Transverse colon (tissue), 4 donors: ENCODE results near the gene BRI3BP.

Source experiments
- EP300 ChIP-seq: sonication (generic); formaldehyde crosslinking; IDR thresholded peaks from one replicate; pipeline ENCODE4 v1.6.1; 2017; ENCODE audit warnings: antibody characterized with exemption, low read depth
- POLR2A ChIP-seq: fragments of 450-650 bp; IDR thresholded peaks from one replicate; pipeline ENCODE4 v1.6.1; 2016; ENCODE audit warnings: antibody characterized with exemption, mild to moderate bottlenecking, moderate library complexity
- POLR2AphosphoS5 ChIP-seq, 3 donors: sonication (generic); formaldehyde crosslinking; IDR thresholded peaks; one replicate each; pipeline ENCODE4 v1.6.1; 2016; ENCODE audit warnings: antibody characterized with exemption in 3 of 3
- TF ChIP-seq, protein P1 (sequence below), 5 experiments: fragments of 200-600 bp in 3 of 5; fragments of 450-650 bp in 2 of 5; sonication (generic) in 3 of 5; IDR thresholded peaks; 1 replicate in 2 of 5; 2 replicates in 3 of 5; pipeline ENCODE4 v1.5.1; 2016 to 2017; ENCODE audit warnings: antibody characterized with exemption in 5 of 5, inconsistent platforms in 3 of 5, mild to moderate bottlenecking in 2 of 5, moderate library complexity in 1 of 5

DNA sequence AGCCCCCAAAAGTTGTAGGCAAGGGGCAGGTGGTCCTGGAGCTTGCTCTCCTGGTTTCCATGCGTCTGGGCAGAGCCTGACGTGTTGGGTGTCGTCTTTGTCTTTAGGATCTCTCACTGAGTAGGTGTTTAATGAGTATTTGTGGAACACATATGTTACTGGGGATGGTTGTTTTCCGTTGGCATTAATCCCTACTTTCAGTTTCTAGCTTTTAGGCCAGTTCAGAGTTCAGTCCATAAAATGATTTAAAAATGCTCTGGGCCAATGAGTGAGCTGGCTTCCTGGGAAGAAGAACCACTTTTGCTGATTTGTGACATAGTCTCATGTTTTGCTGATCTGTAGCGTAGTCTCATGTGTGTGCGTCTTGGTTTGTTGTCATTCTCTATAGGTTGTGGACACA, 82.7 kb downstream of the BRI3BP start:
- TF ChIP-seq, protein P1, sequence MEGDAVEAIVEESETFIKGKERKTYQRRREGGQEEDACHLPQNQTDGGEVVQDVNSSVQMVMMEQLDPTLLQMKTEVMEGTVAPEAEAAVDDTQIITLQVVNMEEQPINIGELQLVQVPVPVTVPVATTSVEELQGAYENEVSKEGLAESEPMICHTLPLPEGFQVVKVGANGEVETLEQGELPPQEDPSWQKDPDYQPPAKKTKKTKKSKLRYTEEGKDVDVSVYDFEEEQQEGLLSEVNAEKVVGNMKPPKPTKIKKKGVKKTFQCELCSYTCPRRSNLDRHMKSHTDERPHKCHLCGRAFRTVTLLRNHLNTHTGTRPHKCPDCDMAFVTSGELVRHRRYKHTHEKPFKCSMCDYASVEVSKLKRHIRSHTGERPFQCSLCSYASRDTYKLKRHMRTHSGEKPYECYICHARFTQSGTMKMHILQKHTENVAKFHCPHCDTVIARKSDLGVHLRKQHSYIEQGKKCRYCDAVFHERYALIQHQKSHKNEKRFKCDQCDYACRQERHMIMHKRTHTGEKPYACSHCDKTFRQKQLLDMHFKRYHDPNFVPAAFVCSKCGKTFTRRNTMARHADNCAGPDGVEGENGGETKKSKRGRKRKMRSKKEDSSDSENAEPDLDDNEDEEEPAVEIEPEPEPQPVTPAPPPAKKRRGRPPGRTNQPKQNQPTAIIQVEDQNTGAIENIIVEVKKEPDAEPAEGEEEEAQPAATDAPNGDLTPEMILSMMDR (IDR thresholded peaks at IDR 0.05) = no peak
- TF ChIP-seq POLR2AphosphoS5 (IDR thresholded peaks at IDR 0.05) = no peak
- TF ChIP-seq POLR2A = no peak
- TF ChIP-seq EP300 = no peak
